ENCODE data around the gene AMPD2. TPM values are rescaled to one million over a fixed set of nuclear protein-coding genes. Genes with fewer than 3 reads are reported as not detected.
"Not testable (repeated sequence)": the region's sequence is repeated elsewhere in the genome, so short reads cannot be mapped to it uniquely, and the experiment has no call there.

Gene AMPD2
- total RNA-seq, 1 donor from 2014 or later: 38.5 TPM

DNA sequence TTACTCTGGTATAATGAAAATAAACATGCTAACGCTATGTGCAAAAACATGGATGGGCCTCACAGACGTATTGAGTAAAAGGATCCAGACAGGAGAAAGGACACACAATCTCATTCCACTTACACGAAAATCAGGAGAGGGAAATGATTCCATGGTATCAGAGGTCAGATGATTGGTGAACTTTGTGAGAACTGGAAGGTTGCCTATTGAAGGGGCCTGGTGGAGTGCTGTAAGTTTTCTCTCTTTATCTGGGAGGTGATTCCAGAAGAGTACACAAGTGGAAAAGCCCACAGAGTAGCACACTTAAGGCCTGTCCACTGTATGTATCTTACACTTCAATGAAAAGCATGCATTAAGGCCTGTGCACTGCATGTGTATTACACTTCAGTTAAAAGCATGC lies 57.8 kb downstream of the AMPD2 start:
- no peak for DNase-seq (ENCODE audit: extremely low spot score in 2 of 2)
- no peak overlapping the region for H3K4me3 ChIP-seq
- no peaks in the 10 kb centered on the region for H3K9me3 ChIP-seq
- TF ChIP-seq POLR2AphosphoS5 (IDR thresholded peaks at IDR 0.05; ENCODE audit: insufficient read depth in 1 of 2, low read depth in 1 of 2): no peak
- intact Hi-C loops (cut with DNase I): no loop called here
- no peak overlapping the region for H3K27ac ChIP-seq
- H3K36me3 ChIP-seq: no peaks in the 10 kb centered on the region
- no peaks in the 10 kb centered on the region for H3K4me1 ChIP-seq
- H3K27me3 ChIP-seq: no peaks in the 10 kb centered on the region

DNA sequence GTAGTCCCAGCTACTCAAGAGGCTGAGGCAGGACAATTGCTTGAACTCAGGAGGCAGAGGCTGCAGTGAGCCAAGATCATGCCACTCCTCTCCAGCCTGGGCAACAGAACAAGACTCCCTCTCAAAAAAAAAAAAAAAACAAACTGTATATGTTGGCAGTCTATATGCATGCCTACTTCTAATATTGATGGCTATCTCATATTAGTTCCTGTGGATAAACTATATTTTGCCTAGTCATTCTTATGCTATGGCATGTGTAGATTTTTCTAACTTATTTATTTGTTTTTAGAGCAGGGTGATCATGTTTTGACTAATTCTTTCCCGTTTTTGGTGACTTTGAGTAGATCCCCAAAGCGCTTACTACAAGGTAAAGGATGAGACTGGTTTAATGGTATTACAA lies 59.0 kb downstream of the AMPD2 start:
- H3K36me3 ChIP-seq; H3K4me1 ChIP-seq; H3K27me3 ChIP-seq; intact Hi-C loops (cut with DNase I); H3K4me3 ChIP-seq; H3K9me3 ChIP-seq; H3K27ac ChIP-seq; DNase-seq (ENCODE audit: extremely low spot score in 2 of 2): not testable (repeated sequence)

MicroRNA genes within 50 kb of the gene (microRNA counts, 767-probe panel; counts per million panel counts)
- microRNA hsa-miR-197-3p: 4,108 to 4,233 counts per million in 2 donors

Small RNA genes lying within 50 kb of the gene (small RNA-seq; reads per million reads assigned to genes)
- gene RNU6V: not detected

Other genes starting within 250 kb of the AMPD2 start
- 30.7 TPM for gene SORT1, start 221.9 kb upstream of the AMPD2 start, total RNA-seq
- 23.1 TPM for gene PSMA5, start 193.4 kb upstream of the AMPD2 start, total RNA-seq
- 1.5 TPM for gene SYPL2, start 153.3 kb upstream of the AMPD2 start, total RNA-seq
- gene ATXN7L2, start 135.9 kb upstream of the AMPD2 start, total RNA-seq: 4.9 TPM
- gene CYB561D1, start 125.7 kb upstream of the AMPD2 start, total RNA-seq: 8.3 TPM
- 6.4 TPM for gene AMIGO1, start 110.1 kb upstream of the AMPD2 start, total RNA-seq
- gene GPR61, start 80.0 kb upstream of the AMPD2 start, total RNA-seq: not detected
- gene GNAI3, start 71.2 kb upstream of the AMPD2 start, total RNA-seq: 4.9 TPM
- gene GNAT2, start 221 bp upstream of the AMPD2 start, total RNA-seq: not detected
- 36.1 TPM for gene GSTM4, start 36.3 kb downstream of the AMPD2 start, total RNA-seq
- gene GSTM2, start 48.2 kb downstream of the AMPD2 start, total RNA-seq: 130 TPM
- gene GSTM1, start 68.0 kb downstream of the AMPD2 start, total RNA-seq: 156 TPM
- 21.1 TPM for gene GSTM5, start 92.4 kb downstream of the AMPD2 start, total RNA-seq
- 199 TPM for gene GSTM3, start 121.2 kb downstream of the AMPD2 start, total RNA-seq
- not detected for gene EPS8L3, start 144.1 kb downstream of the AMPD2 start, total RNA-seq

Measured in vagina (tissue), 2 donors.